Activated CD4-positive, alpha-beta T cell treated with anti-CD3 and anti-CD28 coated beads, Interleukin-2, amount 50 U/mL, for 16 hours (primary cell): ENCODE measurements around the gene PRCP.
A peak's percentile ranks its signal among the peaks of the same experiment; 100 is the strongest.

ENCODE experiments used
- DNase-seq: peaks from one replicate; pipeline ENCODE4 v3.0.0-alpha.2; 2020

The PRCP gene

GRCh38 chr11:82906236-82906635 lies 6.0 kb upstream of the PRCP start:
- peak; percentile 24 for DNase-seq

GRCh38 chr11:82903843-82904586 lies 3.8 kb upstream of the PRCP start:
- no peak for DNase-seq

- DNase-seq: no peak
Observed at GRCh38 chr11:82902880-82903279, 2.6 kb upstream of the PRCP start.

- DNase-seq: no peak
Observed at GRCh38 chr11:82901922-82902485, 1.8 kb upstream of the PRCP start.

- DNase-seq: peak; percentile 97
Observed at GRCh38 chr11:82901165-82901921, 1.1 kb upstream of the PRCP start, which contains the start of gene DDIAS. DDIAS (plus strand) TSS chr11:82901736; CDS start chr11:82914739, 13,003 bp downstream.

GRCh38 chr11:82899957-82900276 lies 313 bp downstream of the PRCP start:
- DNase-seq: no peak

- DNase-seq: peak; percentile 18
Observed at GRCh38 chr11:82899186-82899820, 927 bp downstream of the PRCP start.

- no peak for DNase-seq
Observed at GRCh38 chr11:82898241-82898640, 2.0 kb downstream of the PRCP start.

- no peak for DNase-seq
Observed at GRCh38 chr11:82896183-82896582, 4.0 kb downstream of the PRCP start.

- DNase-seq: no peak
Observed at GRCh38 chr11:82895437-82896091, 4.7 kb downstream of the PRCP start.

GRCh38 chr11:82892611-82893169 lies 7.5 kb downstream of the PRCP start:
- no peak for DNase-seq

- no peak for DNase-seq
Observed at GRCh38 chr11:82890936-82891335, 9.3 kb downstream of the PRCP start.

- DNase-seq: no peak
Observed at GRCh38 chr11:82890002-82890341, 10.3 kb downstream of the PRCP start.

GRCh38 chr11:82889133-82890001 lies 10.9 kb downstream of the PRCP start:
- DNase-seq: no peak

- no peak for DNase-seq
Observed at GRCh38 chr11:82883853-82884252, 16.4 kb downstream of the PRCP start.

GRCh38 chr11:82874646-82875523 lies 25.3 kb downstream of the PRCP start:
- DNase-seq: no peak

GRCh38 chr11:82873919-82874333 lies 26.3 kb downstream of the PRCP start:
- no peak for DNase-seq

GRCh38 chr11:82872377-82873150 lies 27.7 kb downstream of the PRCP start:
- DNase-seq: no peak

GRCh38 chr11:82871646-82872045 lies 28.6 kb downstream of the PRCP start:
- DNase-seq: no peak

- DNase-seq: no peak
Observed at GRCh38 chr11:82869657-82870056, 30.6 kb downstream of the PRCP start.
